GM18517 (cell line): Measurements from ENCODE around the gene TMED1.
"Not testable (repeated sequence)": the region's sequence is repeated elsewhere in the genome, so short reads cannot be mapped to it uniquely, and the experiment has no call there.

Source experiments
- ATAC-seq: cut with Tn5 transposase; IDR thresholded peaks from one replicate; pipeline ENCODE4 v1.9.1; 2021; ENCODE audit warnings: mild to moderate bottlenecking, moderate library complexity; ENCODE audit not compliant: unreplicated experiment

TMED1 gene

DNA sequence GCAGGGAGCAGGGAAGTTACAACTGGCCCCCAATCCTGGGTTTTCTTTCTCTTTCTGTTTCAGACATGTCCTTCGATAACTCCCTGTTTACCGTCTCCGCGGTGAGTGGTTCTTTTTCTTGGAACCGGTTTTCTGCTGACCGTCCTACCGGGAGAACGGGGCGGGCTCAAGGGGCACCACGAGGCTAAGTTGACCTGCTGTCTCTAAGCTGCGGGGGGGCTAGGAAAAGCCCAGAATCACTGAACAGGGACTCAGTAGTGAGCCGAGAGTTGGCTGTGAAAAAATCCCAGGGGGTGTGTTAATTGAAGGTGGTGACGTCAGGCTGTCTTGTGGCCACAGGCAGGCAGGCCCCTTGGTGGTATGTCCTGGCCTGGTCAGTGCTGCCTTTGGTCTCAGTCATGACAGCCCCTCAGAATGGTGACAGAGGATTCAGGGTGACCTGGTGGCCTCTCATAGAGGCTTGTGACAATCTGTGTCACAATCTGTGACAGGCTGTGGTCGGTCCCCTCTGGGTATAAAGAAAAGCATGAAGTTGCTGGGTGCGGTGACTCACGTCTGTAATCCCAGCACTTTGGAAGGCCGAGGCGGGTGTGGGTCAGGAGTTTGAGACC, 27.2 kb upstream of the TMED1 start:
- ATAC-seq = no peak

DNA sequence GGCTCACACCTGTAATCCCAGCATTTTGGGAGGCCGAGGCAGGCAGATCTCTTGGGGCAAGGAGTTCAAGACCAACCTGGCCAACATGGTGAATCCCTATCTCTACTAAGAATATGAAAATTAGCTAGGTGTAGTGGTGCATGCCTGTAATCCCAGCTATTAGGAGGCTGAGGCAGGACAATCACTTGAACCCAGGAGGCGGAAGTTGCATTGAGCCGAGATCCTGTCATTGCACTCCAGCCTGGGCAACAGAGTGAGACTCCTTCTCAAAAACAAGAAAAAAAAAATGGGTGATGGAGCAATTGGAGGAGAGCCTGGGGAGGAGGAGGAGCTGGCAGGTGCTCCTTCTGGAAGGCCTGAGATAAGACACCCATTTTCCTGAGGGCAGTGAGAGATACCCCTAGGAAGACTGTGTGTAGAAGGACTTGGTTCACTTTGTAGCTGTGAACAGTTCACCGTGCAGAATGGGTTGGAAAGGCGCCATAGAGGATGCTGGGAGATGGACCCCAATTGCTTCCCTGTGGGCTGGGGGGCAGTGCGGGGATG, 26.6 kb upstream of the TMED1 start:
- ATAC-seq = no peak

DNA sequence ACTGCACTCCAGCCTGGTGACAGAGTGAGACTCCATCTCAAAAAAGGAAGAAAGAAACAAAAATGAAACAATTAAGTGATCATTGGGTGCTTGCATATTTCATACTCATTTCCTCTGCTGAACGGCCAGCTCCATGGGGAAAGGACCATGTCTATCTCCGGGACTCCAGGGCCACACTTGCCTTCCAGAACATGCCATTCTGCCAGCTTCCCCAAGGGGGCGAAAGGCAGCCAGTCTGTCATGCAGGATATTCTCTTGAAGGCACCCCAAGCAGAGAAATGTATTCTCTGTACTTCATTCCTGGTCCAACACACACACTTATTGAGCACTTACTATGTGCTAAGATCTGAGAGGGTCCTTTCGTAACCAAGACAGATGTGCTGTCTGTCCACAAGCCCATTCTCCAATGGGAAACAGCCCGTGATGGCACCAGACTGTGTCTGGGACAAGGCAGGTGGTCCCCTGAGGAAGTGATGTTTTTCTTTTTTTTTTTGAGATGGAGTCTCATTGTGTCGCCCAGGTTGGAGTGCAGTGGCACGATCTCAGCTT, 25.2 kb upstream of the TMED1 start:
- no peak for ATAC-seq

- ATAC-seq = no peak
Observed at GRCh38 chr19:10858204-10858828, 22.3 kb upstream of the TMED1 start.

DNA sequence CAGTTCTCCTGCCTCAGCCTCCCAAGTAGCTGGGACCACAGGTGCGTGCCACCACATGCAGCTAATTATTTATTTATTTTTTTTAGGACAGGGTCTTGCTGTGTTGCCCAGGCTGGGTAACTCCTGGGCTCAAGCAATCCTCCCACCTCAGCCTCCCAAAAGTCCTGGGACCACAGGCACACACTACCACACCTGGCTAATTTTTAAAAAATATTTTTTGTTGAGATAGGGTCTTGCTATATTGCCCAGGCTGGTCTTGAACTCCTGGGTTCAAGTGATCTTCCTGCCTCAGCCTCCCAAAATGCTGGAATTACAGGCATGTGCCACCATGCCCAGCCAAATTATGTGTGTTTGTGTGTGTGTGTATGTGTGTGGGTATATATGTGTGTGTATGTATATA, 20.9 kb upstream of the TMED1 start:
- ATAC-seq = not testable (repeated sequence)

DNA sequence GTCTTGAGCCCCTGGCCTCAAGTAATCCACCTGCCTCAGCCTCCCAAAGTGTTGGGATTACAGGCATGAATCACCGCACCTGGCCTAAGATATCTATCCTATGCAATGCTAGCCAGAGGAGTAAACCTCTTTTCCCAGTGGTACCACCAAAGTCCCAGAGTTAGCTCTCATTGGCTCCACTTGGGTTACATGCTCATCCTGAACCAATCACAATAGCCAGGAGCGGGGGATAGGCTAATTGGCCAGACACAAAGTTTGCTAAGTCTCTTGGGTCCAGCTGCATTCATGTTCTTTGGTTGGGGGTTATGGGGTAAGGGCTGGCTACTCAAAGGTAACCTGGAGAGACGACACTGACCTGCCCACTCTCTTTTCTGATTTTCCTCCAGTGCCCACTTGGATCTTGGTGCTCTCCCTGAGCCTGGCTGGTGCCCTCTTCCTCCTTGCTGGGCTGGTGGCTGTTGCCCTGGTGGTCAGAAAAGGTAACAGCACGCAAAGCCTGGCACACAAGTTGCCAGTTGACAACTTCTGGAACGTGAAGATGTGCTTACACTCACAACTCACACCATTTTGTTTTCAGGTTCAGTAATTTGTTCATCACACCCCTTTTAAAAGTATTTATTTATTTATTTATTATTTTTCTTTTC, 20.0 kb upstream of the TMED1 start:
- ATAC-seq = no peak

GRCh38 chr19:10854350-10855089, 18.5 kb upstream of the TMED1 start:
- no peak for ATAC-seq

DNA sequence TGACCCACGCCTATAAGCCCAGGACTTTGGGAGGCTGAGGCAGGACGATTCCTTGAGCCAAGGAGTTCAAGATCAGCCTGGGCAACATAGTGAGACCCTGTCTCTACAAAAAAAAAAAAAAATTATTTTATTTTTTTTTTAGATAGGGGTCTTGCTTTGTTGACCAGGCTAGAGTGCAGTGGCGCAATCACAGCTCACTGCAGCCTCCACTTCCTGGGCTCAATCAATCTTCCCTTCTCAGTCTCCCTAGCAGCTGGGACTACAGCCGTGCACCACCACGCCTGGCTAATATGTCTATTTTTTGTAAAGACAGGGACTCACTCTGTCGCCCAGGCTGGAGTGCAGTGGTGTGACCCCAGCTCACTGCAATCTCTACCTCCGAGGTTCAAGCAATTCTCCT, 16.9 kb upstream of the TMED1 start:
- no peak for ATAC-seq

DNA sequence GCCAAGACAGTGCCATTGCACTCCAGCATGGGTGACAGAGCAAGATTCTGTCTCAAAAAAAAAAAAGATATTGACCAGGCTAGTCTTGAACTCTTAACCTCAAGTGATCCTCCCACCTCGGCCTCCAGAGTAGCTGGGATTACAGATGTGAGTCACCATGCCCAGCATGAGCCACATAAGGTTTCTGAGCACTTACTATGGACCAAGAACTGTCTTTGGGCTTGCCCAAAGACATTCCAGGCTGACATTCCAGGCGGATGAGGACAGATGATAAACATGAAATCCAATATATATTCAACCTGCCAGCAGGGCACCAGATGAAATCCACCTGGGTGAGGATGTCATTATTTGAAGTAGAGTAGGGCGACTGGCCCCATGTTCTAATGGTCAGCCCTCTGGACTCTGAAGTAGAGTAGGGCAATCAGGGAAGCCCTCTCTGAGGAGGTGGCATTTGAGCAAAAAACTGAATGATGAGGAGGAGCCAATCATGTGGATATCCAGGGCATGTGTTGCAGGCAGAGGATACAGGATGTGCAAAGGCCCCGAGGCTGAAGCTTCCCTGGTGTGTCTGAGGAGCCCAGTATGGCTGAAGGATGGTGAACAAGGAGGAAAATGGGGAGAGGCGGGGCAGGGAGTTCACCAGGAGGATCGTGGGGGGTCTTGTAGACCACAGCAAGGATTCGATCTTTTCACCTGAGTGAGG, 16.2 kb upstream of the TMED1 start:
- ATAC-seq = no peak

GRCh38 chr19:10850631-10851030, 14.6 kb upstream of the TMED1 start:
- no peak for ATAC-seq

- ATAC-seq = no peak
Observed at GRCh38 chr19:10848230-10848856, 12.3 kb upstream of the TMED1 start, which contains the start of gene C19orf38. TSS of gene C19orf38 (plus strand) at chr19:10848415. CDS start at chr19:10848509, 94 bp downstream.

GRCh38 chr19:10846500-10847202, 10.6 kb upstream of the TMED1 start:
- ATAC-seq = no peak

DNA sequence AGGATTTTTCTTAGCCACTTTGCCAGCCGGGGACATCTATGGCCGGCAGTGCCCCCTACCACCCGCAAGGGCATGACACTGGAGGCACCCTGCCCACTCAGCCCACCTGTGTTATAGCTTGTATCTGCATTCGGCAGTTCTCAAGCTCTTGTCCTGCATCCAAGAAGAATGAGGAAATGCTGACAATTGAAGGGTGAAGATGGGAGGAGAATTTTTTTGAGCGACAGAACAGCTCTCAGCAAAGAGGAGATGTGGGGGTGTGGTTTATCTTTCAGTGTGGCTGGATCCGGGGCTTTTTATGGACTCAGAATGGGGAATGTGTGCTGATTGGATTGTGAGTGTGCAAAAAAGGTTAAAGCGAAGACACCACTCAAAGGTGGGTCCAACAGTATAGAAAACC, 6.8 kb upstream of the TMED1 start:
- no peak for ATAC-seq

DNA sequence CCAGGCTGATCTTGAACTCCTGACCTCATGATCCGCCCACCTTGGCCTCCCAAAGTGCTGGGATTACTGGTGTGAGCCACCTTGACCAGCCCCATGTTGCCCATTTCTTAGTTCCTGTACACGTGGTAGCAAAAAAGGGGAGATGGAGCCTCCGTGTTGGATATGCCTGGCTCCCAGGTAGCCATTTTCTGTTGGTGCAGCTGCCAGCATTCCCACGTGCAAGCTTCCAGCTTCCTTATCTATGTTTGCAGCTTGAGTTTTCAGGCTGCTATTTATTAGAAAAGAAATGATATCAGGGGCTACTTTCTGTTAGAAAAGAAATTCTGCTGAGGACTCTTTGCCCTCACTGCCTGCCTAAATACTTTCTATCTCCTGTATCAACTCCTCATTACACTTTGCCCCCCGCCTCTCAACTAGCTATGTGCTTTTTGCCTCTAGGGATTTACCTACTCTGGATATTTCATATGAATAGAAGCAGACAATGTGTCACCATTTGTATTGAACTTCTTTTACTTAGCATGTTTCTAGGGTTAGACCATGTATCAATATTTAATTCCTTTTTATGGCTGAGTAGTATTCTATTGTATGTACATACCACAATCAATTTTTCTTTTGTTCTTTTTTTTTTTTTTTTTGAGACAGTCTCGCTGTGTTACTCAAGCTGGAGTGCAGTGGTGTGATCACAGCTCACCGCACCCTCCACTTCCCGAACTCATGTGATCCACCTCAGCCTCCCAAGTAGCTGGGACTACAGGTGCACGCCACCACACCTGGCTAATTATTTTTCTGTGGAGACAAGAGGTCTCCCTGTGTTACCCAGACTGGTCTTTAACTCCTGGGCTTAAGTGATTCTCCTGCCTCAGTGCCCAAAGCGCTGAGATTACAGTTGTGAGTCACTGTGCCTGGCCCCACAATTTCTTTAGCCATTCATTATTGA, 3.4 kb upstream of the TMED1 start:
- ATAC-seq = no peak

- no peak for ATAC-seq
Observed at GRCh38 chr19:10838377-10838776, 2.4 kb upstream of the TMED1 start.

- not testable (repeated sequence) for ATAC-seq
Observed at GRCh38 chr19:10837649-10838048, 1.6 kb upstream of the TMED1 start.

DNA sequence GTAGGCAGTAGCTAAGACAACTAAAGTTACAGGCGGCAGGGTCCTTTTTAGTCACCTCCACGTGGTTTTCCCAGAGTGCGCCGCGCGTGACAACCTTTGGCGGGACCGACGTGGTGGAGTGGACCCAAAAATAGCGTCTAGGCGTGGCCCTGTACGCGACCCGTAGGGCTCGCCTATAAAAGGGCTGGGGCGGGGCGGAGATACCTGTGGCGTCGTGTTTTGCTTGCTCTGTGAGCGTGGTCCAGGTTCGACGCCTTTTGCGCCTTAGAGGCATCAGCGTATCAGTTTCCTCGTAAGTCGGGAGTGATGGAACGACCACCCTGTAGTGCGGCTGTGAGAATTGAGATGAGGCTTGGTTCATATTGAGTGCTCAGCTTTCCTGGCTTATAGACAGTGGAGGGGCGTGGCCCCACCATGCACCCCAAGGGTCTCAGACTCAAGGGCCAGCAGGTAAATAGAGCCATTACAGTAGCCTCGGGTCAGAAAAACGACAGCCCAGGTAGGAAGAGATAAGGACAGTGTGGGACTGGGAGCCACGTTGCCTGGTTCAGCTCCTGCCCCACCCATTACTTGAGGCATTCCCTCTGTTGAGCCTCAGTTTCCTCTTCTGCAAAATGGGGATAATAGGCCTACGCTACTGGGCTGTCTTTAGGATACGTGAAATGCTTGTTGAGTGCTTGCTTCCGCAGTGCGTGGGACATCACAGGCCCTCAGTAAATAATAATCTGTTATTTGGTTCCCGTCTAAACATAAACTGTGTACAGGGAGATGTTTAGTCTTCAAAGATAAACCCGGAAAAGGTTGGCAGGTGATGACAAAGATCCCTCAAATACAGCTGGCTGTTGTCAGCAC, 693 bp upstream of the TMED1 start:
- ATAC-seq = no peak
